Nephron (organoid): ENCODE data around the gene BEND6.

Source experiments
- H3K27ac Mint-ChIP-seq, 3 experiments: 2 replicates each; pipeline ENCODE4 v1.8.0; 2020; ENCODE audit warnings: mixed read lengths in 3 of 3, mild to moderate bottlenecking in 2 of 3, moderate library complexity in 1 of 3
- H3K27me3 Mint-ChIP-seq: 2 replicates; pipeline ENCODE4 v1.8.0; 2021; ENCODE audit warnings: low read depth, mild to moderate bottlenecking, moderate library complexity, mixed read lengths
- H3K36me3 Mint-ChIP-seq: 2 replicates; pipeline ENCODE4 v1.8.0; 2020; ENCODE audit warnings: low read depth, mixed read lengths
- H3K4me1 Mint-ChIP-seq: 2 replicates; pipeline ENCODE4 v1.8.0; 2020; ENCODE audit warnings: mixed read lengths
- H3K4me3 Mint-ChIP-seq, 3 experiments: 2 replicates each; pipeline ENCODE4 v1.8.0; 2020; ENCODE audit warnings: mild to moderate bottlenecking in 3 of 3, mixed read lengths in 3 of 3, moderate library complexity in 2 of 3
- H3K9me3 Mint-ChIP-seq: 2 replicates; pipeline ENCODE4 v1.8.0; 2020; ENCODE audit warnings: mixed read lengths
- TF ChIP-seq, protein P1 (sequence below), 3 experiments: fragments of 200-600 bp; sonication (generic); IDR thresholded peaks; one replicate each; pipeline ENCODE4 v1.5.0; 2021; ENCODE audit warnings: antibody characterized with exemption in 3 of 3; ENCODE audit not compliant: unreplicated experiment in 3 of 3

The BEND6 gene

DNA sequence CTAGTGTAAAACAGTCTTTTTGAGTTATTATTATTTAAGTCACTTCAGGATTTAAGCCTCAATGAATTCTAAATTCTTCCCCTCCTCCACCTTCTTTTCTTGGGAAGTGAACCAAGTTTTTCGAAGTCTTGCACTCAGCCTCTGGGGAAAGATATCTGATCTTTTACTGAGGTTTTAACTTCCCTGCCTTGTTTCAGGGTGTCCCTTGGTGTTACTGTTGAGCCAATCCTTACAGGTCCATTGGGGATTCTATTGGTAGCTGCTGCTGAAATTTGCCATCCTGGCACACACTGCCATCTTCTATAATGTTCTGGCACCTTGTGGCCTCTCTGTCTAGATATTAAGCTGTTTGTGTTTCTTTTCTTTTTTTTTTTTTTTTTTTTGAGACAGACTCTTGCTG lies 31.7 kb downstream of the BEND6 start:
- Mint-ChIP-seq H3K36me3 (no peaks in the 10 kb centered on the region), H3K27me3 (no peaks in the 10 kb centered on the region), H3K4me3 (no peak overlapping the region), H3K4me1 (no peaks in the 10 kb centered on the region), H3K9me3 (no peaks in the 10 kb centered on the region), H3K27ac (no peak overlapping the region)
- TF ChIP-seq, protein P1, sequence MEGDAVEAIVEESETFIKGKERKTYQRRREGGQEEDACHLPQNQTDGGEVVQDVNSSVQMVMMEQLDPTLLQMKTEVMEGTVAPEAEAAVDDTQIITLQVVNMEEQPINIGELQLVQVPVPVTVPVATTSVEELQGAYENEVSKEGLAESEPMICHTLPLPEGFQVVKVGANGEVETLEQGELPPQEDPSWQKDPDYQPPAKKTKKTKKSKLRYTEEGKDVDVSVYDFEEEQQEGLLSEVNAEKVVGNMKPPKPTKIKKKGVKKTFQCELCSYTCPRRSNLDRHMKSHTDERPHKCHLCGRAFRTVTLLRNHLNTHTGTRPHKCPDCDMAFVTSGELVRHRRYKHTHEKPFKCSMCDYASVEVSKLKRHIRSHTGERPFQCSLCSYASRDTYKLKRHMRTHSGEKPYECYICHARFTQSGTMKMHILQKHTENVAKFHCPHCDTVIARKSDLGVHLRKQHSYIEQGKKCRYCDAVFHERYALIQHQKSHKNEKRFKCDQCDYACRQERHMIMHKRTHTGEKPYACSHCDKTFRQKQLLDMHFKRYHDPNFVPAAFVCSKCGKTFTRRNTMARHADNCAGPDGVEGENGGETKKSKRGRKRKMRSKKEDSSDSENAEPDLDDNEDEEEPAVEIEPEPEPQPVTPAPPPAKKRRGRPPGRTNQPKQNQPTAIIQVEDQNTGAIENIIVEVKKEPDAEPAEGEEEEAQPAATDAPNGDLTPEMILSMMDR (IDR thresholded peaks at IDR 0.05; ENCODE audit: unreplicated experiment in 3 of 3): no peak

DNA sequence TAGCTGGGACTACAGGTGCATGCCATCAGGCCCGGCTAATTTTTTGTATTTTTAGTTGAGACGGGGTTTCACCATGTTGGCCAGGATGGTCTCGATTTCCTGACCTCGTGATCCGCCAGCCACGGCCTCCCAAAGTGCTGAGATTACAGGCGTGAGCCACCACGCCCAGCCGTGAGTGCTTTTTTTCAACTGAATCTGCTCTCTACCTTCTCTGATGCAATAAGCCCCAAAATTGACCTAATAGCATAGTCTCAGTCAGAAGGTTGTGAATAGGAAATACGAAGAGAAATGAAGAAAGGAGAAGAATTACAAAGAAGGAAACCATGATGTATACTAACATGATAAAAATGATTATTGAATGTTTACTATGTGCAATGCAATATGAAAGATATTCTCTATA lies 33.2 kb downstream of the BEND6 start:
- Mint-ChIP-seq H3K9me3 (no peaks in the 10 kb centered on the region), H3K4me1 (no peaks in the 10 kb centered on the region), H3K4me3 (no peak overlapping the region), H3K27me3 (no peaks in the 10 kb centered on the region), H3K36me3 (no peaks in the 10 kb centered on the region), H3K27ac (no peak overlapping the region)
- TF ChIP-seq, protein P1 (IDR thresholded peaks at IDR 0.05; ENCODE audit: unreplicated experiment in 3 of 3): no peak

DNA sequence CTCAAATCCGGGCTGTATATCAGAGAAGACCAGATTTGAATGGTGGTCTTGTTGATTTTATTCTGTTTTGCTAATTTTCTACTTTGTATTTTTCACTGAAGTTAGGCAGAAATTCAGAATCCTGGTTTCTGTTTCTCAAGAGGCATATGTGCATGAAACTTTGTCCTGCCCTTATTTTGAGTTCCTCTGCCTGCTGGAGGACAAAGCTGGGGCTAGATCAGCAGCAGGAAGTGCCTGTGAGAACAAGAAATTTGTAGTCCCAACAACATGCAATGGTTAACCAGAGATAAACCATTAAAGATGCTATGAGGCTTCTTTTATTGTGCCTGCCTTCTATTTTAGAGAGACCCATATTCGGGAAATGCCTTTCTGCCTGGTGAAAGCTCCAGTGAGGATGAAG lies 37.1 kb downstream of the BEND6 start:
- Mint-ChIP-seq H3K27ac (no peak overlapping the region), H3K27me3 (no peaks in the 10 kb centered on the region), H3K4me1 (no peaks in the 10 kb centered on the region), H3K4me3 (no peak overlapping the region), H3K9me3 (no peaks in the 10 kb centered on the region), H3K36me3 (no peaks in the 10 kb centered on the region)
- TF ChIP-seq, protein P1 (IDR thresholded peaks at IDR 0.05; ENCODE audit: unreplicated experiment in 3 of 3): no peak

DNA sequence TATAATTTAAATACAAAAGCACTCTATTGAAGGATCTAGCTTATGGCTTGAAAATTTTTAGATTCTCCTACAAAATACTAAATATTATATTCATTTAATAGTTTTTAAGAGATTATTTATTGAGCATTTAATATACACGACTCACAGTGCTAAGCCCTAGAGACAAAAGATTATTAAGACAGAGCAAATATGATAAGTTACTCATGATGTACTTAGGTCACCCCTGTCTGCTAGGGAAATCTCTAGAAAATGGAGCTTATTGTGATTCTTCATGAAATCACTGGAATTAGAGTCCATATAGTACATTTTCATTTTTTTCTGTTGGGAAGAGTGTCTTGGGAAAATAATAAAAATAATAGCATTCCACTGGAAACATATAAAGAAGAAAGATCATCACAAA lies 37.8 kb downstream of the BEND6 start:
- TF ChIP-seq, protein P1 (IDR thresholded peaks at IDR 0.05; ENCODE audit: unreplicated experiment in 3 of 3): no peak
- Mint-ChIP-seq H3K4me1 (no peaks in the 10 kb centered on the region), H3K9me3 (no peaks in the 10 kb centered on the region), H3K4me3 (no peak overlapping the region), H3K27me3 (no peaks in the 10 kb centered on the region), H3K36me3 (no peaks in the 10 kb centered on the region), H3K27ac (no peak overlapping the region)

DNA sequence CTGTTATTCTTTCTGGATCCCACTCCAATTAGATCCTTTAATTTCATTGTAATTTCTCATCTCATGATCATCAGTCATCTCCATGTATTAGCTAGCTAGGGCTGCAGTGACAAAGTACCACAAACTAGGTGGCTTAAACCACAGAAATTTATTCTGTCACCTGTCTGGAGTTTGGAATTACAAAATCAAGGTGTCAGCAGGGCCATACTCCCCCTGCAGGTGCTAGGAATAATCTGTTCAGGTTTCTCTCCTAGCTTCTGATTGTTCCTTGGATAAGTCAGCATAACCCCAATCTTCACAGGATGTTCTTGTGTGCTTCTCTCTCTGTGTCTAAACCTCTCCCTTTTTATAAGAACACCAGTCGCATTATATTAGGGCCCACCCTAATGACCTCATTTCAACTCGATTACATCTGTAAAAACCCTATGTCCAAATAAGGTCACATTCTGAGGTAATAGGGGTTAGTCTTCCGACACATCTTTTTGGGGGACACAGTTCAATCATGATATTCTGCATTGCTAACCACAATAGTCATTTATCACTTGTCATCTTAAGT lies 40.5 kb downstream of the BEND6 start:
- H3K4me1 Mint-ChIP-seq: no peaks in the 10 kb centered on the region
- no peak overlapping the region for H3K4me3 Mint-ChIP-seq
- no peak overlapping the region for H3K27ac Mint-ChIP-seq
- TF ChIP-seq, protein P1 (IDR thresholded peaks at IDR 0.05; ENCODE audit: unreplicated experiment in 3 of 3): no peak
- peaks cover 6% of the 10 kb centered on the region for H3K9me3 Mint-ChIP-seq
- peaks cover 3% of the 10 kb centered on the region for H3K36me3 Mint-ChIP-seq
- H3K27me3 Mint-ChIP-seq: no peaks in the 10 kb centered on the region

DNA sequence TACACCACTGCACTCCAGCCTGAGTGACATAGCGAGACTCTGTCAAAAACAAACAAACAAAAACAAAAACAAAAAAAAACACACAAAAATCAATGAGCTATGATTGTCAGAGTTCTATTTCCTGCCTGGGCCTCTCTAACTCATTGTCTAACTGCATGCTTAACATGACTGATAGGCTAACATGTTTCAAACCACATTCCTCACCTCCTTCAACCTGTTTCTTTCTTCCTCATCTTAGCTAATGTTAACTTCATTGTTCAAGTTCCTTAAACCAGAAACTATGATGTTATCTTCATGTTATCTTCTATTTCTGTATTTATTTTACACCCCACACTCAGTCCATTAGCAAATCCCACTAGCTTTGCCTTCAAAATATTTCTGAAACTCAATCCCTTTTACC lies 41.5 kb downstream of the BEND6 start:
- Mint-ChIP-seq H3K4me1 (no peaks in the 10 kb centered on the region), H3K9me3 (peaks cover 6% of the 10 kb centered on the region), H3K36me3 (peaks cover 3% of the 10 kb centered on the region), H3K27me3 (no peaks in the 10 kb centered on the region), H3K27ac (no peak overlapping the region), H3K4me3 (no peak overlapping the region)
- TF ChIP-seq, protein P1 (IDR thresholded peaks at IDR 0.05; ENCODE audit: unreplicated experiment in 3 of 3): no peak
